Caki2 (cell line): ENCODE data around the gene SPOPL. TPM values are rescaled to one million over a fixed set of nuclear protein-coding genes. Genes with fewer than 3 reads are reported as not detected.
A peak's percentile ranks its signal among the peaks of the same experiment; 100 is the strongest.

Experiments
- DNase-seq: peaks from one replicate; pipeline ENCODE4 v3.0.0-alpha.2; 2015; ENCODE audit warnings: low read depth
- in situ Hi-C: cut with HindIII; loops from 2 replicates; pipeline ENCODE4 v1.10.0; 2016; ENCODE audit warnings: low sequenced_read_pairs, low pct_unique_long_range_greater_than_20kb, mixed read lengths
- total RNA-seq: library from RNA; depleted of rRNA; stranded (reverse); fragments of >200 nt; shearing (Covaris generic); gene quantifications from 2 replicates; pipeline ENCODE4 v1.2.3, GENCODE V29; 2014; ENCODE audit warnings: low replicate concordance

Gene SPOPL
- total RNA-seq, 1 experiment from 2014 or later: 12.0 TPM

DNA sequence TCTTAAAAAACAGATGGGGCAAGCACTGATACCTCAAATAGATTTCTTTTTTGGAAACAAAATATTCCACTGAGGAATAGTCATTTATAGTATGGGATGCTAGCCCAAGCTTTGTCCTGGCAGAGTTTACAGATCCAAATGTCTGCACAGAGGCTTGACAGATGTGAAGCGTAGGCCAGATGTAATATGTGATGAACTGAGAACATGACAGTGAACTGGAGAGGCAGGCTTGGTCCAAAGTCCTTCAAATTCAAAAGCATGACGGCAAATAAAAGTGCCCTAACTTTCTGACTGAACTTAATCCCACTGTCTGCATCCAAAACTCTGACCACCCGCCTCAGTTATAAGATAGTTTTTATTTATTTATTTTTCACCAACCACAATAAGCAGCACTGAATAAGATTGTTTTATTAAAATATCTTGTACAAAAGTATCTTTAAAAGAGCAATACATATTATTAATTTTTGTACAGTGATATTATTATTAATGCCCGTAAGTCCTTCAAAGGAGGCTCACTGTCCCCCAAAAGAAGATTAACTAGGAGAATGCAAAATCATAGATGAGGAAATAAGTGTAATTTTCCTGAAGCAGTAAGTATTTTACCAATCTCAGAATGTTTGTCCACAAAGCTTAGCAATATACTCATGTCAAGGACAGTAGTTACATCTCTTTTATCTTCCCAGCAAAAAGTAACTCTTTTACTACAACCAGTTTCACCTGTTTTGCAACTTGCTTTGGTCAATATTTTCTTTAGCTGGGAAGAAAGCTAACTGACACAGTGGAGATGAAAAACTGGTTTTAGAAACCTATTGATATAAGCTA lies 10.7 kb upstream of the SPOPL start:
- in situ Hi-C loops: no loop called here
- no peak for DNase-seq

DNA sequence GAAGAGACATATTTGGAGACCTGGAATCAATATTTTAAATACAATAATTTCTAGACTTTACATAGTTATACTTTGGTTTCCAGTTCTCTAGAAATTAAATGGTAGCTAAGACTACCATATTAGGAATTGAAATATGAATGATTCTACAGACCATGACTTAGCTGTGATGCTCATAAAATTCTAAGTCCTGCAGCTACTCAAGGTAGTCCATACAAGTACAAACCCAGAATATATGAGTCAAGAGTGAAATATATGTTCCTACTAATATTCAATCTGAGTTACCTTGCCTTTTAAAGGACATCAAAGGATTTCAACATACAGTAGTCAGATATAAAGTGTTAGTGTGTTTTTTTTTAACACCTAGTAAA lies 10.1 kb upstream of the SPOPL start:
- in situ Hi-C loops: no loop called here
- no peak for DNase-seq

DNA sequence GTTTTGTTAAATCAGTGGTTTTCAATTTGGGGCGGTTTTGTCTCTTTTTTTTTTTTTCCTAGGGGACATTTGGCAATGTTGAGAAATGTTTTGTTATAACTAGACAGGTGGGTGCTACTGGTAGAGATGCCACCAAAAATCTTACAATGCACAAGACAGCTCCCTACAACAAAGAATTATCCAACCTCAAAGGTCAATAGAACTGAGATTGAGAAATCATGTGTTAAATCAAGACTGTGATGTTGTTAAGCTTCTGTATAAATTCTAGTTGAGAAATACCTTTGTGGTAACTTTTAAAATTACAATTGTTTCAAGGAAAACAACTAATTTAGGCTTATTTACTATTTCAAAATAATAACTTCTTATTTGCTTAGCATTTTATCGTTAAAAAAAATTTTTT lies 9.4 kb upstream of the SPOPL start:
- in situ Hi-C loops: no loop called here
- DNase-seq: no peak

DNA sequence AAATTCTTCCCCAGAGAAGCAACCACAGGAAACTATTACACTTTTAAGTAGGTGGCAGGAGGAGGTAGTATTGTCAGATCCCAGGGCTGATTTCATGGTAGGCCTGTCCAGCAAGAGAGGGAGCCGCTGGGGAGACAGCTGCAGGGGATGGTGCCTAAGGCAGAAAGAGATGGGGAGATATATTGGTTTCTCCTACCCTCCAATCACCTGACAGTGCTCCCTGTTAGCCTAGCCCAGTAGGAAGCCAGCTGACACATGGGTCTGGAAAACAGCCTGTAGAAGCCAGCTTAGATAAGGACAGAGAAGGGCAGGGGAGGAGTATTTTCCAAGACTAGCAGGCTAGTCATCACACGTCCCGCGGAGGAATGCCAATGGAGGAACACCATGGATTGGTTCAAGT lies 8.2 kb upstream of the SPOPL start:
- DNase-seq: no peak
- in situ Hi-C loops: no loop called here

DNA sequence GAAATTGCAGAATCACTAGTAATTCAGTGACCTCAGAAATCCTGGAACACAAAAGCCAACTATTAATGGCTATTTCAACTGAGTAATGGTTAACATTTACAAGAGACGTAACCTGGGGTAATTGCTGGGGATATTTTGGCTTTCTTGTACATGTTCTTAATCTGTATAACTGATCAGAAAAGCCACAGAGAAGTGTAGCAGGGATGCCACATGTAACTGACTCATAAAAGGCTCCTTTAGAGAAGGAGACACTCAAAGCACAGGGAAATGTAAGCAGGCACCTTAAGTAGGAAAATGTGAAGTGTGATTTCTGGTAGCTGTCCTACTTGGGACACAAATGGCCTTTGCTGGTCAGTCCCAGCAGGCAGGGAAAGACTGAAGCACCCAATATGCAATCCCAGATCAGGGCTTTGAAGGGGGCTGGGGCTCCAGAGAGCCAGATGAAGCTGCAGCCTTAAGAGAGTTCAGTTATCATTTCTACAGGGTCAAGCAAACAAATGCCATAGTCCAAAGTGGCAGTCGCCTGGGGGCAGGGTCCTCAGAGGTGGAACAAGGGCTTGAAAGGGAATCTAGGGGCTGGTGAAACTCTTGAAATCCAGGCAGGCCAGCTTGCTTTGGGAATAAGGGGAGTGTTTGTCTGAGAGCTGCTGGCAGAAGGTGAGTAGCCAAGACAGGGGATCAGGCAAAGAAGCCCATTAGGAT lies 7.2 kb upstream of the SPOPL start:
- in situ Hi-C loops: no loop called here
- DNase-seq: no peak

DNA sequence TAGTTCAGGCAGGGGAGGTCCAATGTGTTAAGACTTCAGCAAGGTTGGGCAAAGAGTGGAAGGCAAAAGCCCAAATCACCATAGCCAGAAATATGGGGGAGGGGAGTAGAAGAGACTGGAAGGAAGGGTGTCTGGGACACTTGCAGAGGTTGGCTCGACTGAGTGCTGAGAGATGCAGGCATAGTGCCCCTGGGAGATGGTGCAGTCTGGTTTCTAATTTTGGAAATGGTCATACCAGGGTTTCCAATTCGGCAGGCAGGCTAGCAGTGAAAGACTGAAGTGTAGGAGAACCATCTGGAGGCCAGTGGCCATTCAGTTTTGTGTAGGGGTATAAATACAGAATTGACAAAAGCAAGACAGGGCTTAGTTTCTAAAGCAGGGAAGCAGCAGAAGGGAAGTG lies 6.2 kb upstream of the SPOPL start:
- in situ Hi-C loops: no loop called here

DNA sequence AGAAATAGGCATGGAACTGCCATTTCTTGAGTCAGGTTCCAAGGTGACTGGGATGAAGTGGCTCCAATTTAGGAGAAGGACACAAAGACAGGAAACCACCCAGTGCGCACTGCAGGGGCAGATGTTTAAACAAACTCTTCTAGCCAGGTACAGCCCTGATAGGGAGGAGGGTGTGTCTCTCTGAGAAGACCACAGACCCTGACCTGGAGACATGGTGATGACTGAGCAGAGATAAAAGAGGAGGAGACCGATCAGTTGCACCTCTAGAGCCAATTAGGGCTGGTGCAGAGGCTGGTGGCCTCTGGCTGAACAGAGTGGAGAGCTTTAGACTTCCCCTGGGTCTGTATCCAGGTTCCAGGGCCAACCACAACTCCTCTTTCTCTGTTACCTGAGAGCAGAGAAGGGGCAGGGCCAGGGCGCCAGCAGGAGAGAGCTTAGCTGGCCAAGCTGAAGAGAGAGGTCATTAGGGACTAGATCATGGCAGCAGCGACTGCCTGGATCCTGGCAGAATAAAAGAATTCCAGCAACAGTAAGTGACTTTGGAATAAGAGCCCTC lies 5.4 kb upstream of the SPOPL start:
- in situ Hi-C loops: no loop called here
- no peak for DNase-seq

More for the DNA sequence above, 6.2 kb upstream of the SPOPL start:
- no peak for DNase-seq

DNA sequence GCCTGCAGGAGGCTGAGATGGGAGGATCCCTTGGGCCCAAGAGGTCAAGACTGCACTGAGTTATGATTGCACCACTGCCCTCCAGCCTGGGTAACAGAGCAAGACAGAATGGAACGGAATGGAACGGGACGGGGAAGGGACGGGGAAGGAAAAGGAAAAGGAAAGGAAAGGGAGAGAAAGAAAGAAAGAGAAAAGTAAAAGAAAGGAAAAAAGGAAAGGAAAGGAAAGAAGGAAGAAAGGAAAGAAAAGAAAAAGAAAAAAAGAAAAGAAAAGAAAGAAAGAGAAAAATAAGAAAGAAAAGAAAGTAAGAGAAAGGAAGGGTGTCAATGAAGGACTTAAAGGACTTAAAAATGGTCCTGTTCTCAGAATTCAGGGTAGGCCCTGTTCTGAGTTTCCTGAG lies 4.3 kb upstream of the SPOPL start:
- in situ Hi-C loops: no loop called here
- no peak for DNase-seq

DNA sequence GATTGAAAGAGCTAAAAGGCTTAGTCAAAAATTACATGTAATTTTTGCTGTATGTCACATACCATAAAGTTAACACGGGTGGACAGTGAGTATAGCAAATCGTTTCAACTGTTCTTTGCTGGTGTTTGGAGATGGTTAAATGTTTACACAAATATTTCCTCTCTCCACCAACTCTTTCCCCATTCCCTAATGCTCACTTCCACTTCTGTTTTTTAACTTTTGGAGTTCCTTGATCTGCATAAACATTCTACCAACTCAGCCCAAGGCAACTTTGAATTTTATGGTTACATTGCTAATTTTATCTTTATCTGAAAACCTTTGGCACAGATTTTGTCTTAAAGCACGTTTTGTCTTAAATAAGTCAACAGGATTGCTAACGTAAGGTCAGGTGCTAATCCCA lies 1.9 kb upstream of the SPOPL start:
- in situ Hi-C loops: no loop called here
- DNase-seq: no peak

DNA sequence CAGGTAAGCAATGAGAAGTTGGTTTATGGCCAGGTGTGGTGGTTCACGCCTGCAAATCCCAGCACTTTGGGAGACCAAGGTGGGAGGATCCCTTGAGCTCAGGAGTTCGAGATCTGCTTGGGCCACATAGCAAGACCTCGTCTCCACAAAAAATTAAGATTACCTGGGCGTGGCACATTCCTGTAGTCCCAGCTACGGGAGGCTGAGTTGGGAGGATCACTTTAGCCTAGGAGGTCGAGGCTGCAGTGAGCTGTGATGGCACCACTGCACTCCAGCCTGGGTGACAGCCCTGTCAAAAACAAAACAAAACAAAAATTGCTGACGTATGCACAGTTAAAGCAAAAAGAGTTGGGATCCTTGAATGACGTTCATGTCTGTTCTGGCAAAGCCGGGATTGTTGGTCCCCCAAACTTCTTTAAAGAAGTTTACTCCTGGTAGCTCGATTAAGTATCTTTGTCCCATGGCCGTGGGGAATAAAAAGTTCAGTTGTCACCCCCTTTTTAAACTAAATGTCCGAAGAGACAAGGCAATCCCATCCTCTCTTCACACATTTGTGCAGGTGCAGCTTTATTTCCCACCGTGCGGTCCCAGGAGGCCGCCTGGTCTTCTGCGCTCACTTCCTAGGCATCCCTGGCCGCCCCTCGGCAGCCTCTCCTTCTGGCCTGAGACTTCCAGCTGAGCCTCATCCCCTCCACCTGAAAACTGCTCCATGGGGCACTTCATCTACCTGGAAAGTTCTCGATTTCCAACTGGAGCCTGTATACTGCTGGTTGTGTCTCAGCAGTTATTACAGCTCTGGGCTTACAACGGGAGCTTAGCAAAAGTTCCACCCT lies 762 bp upstream of the SPOPL start:
- no peak for DNase-seq
- in situ Hi-C loops: no loop called here

DNA sequence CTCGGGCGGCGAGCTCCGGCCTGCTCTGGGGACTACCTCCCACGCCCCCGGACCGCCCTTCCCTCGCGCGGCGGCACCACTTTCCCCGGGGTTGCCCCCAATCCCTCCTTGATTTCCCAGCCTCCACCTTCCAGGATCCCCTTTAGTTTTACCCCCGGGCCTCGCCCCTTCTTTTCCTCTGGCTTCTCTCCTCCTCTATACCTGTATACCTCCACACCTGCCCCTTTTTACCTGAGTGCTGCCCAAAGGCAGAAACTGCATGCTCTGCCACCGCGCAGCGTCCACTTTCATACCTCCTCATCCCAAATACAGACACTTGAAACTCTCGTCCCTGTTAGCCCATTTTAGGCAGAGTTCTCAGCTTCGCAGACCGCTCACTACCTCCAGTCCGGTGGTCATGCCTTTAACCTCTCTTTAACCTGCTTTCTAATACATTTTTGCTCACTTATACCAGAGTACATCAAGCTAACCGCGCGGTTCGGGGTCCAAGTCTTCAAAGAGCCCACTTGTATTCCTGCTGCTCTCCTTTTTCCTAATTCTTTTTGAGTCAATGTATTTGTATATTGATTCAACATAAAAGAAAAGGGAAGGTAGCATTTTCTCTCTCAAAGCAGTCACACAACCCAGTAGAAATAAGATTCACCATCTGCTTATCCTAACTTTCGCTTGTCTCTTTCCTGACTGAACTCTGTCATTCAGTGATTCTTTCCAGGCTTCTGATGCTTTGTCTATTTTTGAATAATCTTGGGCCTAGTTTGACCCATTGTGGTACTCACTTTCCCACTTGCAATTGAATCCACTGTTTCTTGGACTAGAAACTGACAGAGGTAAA lies 901 bp downstream of the SPOPL start:
- peak; percentile 19 for DNase-seq
- in situ Hi-C loops: no loop called here

DNA sequence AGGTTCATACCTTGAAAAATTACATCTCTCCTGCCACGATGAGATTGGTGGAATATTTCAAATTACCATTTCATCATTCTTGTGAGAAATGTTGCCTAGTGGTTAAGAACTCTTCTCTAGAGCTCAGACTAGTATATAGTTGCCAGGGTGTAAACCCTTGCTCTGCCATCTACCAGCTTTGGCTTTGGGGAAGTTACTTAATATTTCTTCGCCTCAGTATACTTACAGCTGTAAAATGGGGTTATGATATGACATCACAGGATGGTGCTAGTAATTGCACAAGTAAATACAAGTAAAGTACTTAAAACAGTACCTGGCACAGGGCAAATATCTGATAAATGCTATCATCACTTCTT lies 1.5 kb downstream of the SPOPL start:
- in situ Hi-C loops: no loop called here
- DNase-seq: no peak

DNA sequence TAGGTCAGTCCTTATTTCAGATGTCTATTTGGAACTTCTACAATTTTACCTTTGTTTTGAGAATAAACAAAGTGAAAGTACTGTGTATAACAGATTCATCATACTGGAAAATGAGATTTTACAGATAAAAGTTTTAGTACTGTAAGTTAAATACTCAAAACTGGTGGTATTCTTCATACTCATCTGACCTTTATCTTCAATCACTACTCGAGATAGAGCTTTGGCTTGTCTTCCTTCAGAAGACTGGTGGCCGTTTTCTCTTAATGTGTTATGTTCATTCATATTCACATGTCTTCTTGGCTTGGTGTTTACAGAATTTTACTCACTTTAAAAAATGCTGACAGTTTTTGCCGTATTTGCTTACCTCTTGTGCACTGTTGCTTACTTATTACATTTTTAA lies 2.1 kb downstream of the SPOPL start:
- in situ Hi-C loops: no loop called here
- no peak for DNase-seq

DNA sequence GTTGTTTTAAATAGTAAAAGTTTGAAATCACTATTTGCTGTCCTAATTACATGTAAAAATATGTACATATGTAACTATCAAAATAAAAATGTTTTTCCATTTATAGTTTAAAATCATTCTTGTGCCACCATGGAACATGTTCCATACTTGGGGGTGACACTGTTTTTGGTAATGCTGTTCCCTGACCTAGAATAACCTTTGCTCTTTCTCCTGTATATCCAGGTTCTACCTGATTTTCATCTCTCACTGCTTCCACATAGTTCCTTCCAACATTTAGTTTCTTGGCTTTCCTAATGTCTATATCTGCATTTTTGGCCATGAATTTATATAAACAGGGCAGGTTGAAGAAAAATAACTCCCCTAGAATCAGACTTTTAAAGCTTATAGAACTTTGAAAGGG lies 2.5 kb downstream of the SPOPL start:
- DNase-seq: no peak
- in situ Hi-C loops: no loop called here

DNA sequence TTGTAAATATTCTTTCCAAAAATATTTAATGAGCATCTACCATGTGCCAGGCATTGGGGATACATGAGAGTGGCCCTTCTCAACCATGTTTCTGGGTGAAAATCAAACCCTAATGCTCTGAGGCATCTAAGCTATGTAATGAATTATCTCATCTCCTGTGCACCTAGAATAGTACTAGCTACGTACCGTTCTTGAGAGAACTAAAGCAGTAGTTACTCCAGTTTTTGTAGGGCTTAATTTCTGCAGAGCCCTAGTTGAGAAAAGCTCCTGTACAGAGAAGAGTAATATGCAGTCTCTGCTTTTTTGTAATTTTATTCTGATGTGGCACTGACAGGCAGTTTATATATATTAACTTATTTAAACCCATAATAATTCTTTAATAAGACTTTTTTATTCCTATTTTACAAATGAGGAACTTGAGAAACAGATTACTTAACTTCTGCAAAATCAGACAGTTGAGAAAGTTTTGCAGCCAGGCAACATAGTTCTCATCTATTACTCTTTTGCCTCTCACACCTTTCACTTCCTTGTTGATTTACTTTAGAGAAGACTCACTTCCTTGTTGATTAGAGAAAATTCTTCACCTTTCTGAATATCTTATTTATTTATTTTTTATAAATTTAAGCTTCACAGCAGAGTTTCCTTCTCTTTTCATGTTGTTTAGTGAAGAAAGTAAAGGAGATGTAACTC lies 3.1 kb downstream of the SPOPL start:
- no peak for DNase-seq
- in situ Hi-C loops: no loop called here

DNA sequence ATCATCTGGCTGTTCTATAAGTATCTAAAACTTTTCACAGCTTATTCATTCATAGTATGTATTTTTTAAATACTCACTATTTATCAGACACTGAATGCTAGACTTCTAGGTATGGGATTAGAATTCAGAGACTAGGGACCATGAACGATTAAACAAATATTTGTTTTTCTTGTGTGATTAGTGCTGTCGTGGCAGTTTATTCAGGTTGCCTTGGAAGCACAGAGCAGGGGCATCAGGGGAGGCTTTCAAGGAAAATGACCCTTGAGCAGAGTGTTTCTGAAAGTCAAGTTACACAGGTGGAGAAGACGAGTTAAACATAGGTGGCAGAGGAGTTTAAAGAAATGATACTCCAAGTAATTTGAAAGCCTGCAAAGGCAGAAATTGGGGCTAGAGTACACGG lies 5.7 kb downstream of the SPOPL start:
- peak; percentile 3 for DNase-seq
- in situ Hi-C loops: no loop called here

DNA sequence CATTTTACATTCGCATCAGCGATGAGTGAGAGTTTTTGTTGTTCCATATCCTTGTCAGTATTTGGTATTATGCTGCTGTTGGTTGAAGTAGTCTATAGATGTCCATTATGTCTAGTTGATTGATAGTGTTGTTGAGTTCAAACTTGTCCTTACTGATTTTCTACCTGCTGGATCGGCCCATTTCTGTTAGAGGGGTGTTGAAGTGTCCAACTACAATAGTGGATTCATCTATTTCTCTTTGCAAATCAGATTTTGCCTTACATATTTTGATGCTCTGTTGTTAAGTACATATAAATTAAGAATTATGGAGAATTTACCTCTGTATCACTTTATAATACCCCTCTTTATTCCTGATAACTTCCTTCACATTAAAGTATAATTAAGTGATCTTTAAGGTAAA lies 8.7 kb downstream of the SPOPL start:
- in situ Hi-C loops: no loop called here

DNA sequence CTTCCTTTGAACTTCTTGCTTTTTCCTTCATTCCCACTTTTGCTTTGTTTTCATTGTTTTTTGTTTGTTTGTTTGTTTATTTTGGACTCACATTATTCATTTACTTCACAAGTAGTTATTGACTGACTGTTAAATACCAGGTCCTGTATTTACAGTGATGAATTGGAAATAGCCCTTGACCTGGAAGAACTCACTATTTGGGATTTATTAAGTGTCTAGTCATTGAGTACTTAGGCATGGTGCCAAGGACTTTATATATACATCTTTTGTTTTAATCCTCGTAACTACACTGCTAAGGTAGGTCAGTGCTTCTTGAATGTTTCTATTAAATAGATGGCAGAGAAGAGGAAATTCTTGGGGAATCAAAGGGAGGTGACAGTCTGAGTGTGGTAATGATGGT lies 11.1 kb downstream of the SPOPL start:
- DNase-seq: peak; percentile 48
- in situ Hi-C loops: no loop called here

More for the DNA sequence above, 8.7 kb downstream of the SPOPL start:
- DNase-seq: no peak
